Suprapubic skin (tissue), 4 donors: Measurements from ENCODE around the gene THRB. TPM values are rescaled to one million over a fixed set of nuclear protein-coding genes. Genes with fewer than 3 reads are reported as not detected.

Source experiments
- DNase-seq, 2 donors: peaks; one replicate each; pipeline ENCODE4 v3.0.0-alpha.2; 2019; ENCODE audit warnings: low spot score in 2 of 2
- H3K27ac ChIP-seq: fragments of 200-600 bp; sonication (generic); one replicate; pipeline ENCODE4 v1.5.1; 2019
- H3K27me3 ChIP-seq: fragments of 200-600 bp; sonication (generic); one replicate; pipeline ENCODE4 v1.5.1; 2019
- H3K36me3 ChIP-seq: fragments of 200-600 bp; sonication (generic); one replicate; pipeline ENCODE4 v1.5.1; 2019
- H3K4me1 ChIP-seq: fragments of 200-600 bp; sonication (generic); one replicate; pipeline ENCODE4 v1.5.1; 2019
- H3K4me3 ChIP-seq: fragments of 200-600 bp; sonication (generic); one replicate; pipeline ENCODE4 v1.5.1; 2019; ENCODE audit warnings: mild to moderate bottlenecking
- H3K9me3 ChIP-seq: fragments of 200-600 bp; sonication (generic); one replicate; pipeline ENCODE4 v1.5.1; 2019
- EP300 ChIP-seq: sonication (generic); formaldehyde crosslinking; IDR thresholded peaks from one replicate; pipeline ENCODE4 v1.6.1; 2017; ENCODE audit warnings: antibody characterized with exemption
- POLR2A ChIP-seq, 2 donors: fragments of 450-650 bp; IDR thresholded peaks; one replicate each; pipeline ENCODE4 v1.6.1; 2017; ENCODE audit warnings: antibody characterized with exemption in 2 of 2, mild to moderate bottlenecking in 2 of 2, moderate library complexity in 2 of 2
- POLR2AphosphoS5 ChIP-seq, 3 donors: sonication (generic); formaldehyde crosslinking; IDR thresholded peaks; one replicate each; pipeline ENCODE4 v1.6.1; 2017; ENCODE audit warnings: antibody characterized with exemption in 3 of 3
- WGBS: methylation state at CpG from one replicate; pipeline ENCODE4 v1.1.5; 2018; 5-methylcytosine and 5-hydroxymethylcytosine counted together
- total RNA-seq, 4 donors: library from RNA; depleted of rRNA; stranded (reverse); fragments of >200 nt; gene quantifications; one replicate each; pipeline ENCODE4 v1.1.0, GENCODE V29; 2016
- TF ChIP-seq, protein P1 (sequence below), 2 donors: fragments of 200-600 bp in 1 of 2; fragments of 450-650 bp in 1 of 2; sonication (generic) in 1 of 2; IDR thresholded peaks; one replicate each; pipeline ENCODE4 v1.5.1; 2016 to 2019; ENCODE audit warnings: antibody characterized with exemption in 2 of 2, mild to moderate bottlenecking in 1 of 2, moderate library complexity in 1 of 2

Gene THRB
- total RNA-seq, 4 donors from 2014 or later: 16.6 to 32.9 (median 24.4) TPM

GRCh38 chr3:24352893-24353553 lies 141.6 kb downstream of the THRB start:
- no peaks in the 10 kb centered on the region for H3K36me3 ChIP-seq
- TF ChIP-seq, protein P1, sequence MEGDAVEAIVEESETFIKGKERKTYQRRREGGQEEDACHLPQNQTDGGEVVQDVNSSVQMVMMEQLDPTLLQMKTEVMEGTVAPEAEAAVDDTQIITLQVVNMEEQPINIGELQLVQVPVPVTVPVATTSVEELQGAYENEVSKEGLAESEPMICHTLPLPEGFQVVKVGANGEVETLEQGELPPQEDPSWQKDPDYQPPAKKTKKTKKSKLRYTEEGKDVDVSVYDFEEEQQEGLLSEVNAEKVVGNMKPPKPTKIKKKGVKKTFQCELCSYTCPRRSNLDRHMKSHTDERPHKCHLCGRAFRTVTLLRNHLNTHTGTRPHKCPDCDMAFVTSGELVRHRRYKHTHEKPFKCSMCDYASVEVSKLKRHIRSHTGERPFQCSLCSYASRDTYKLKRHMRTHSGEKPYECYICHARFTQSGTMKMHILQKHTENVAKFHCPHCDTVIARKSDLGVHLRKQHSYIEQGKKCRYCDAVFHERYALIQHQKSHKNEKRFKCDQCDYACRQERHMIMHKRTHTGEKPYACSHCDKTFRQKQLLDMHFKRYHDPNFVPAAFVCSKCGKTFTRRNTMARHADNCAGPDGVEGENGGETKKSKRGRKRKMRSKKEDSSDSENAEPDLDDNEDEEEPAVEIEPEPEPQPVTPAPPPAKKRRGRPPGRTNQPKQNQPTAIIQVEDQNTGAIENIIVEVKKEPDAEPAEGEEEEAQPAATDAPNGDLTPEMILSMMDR (IDR thresholded peaks at IDR 0.05): no peak
- TF ChIP-seq POLR2AphosphoS5 (IDR thresholded peaks at IDR 0.05) (no peak), POLR2A (IDR thresholded peaks at IDR 0.05) (no peak), EP300 (no peak)
- no peak overlapping the region for H3K27ac ChIP-seq
- H3K27me3 ChIP-seq: no peaks in the 10 kb centered on the region
- H3K9me3 ChIP-seq: no peaks in the 10 kb centered on the region
- WGBS: 81% methylated on average over 3 of the region's 3 CpGs
- peaks cover 13% of the 10 kb centered on the region for H3K4me1 ChIP-seq
- DNase-seq: no peak
- H3K4me3 ChIP-seq: no peak overlapping the region

DNA sequence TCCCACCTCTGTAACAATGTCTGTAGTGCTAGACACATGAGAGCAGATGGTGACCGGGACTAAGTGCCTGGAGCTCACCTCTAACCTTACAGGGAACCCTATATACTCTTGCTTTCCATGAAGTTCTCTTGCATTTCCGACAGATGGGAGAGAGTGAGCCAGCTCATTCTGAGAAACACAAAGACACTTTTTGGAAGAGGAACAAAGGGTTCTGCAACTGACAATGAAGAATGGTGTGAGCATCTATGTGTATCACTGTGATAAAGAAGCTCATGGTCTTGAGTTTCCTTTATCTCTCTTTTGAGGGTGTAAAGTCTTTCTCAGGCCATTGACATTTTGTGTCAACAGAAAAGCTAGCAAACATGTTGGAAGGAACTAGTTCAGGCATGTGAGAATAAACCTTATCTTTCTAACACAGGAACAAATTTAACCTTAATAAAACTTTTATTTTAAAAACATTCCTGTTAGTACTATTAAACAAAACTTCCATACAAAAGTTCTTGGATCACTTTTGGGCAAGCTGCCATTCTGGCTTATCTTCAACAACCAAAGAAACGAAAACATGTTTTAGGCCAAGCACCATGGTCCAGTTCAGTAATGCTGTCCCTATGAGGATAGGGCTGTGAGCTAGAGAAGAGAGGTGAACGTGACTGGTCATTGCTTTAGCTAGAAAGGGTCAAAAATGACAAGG lies 142.7 kb downstream of the THRB start:
- TF ChIP-seq POLR2A (IDR thresholded peaks at IDR 0.05) (no peak), EP300 (no peak), POLR2AphosphoS5 (IDR thresholded peaks at IDR 0.05) (no peak)
- TF ChIP-seq, protein P1 (IDR thresholded peaks at IDR 0.05): no peak
- 38% methylated on average over 4 of the region's 4 CpGs for WGBS
- H3K36me3 ChIP-seq: no peaks in the 10 kb centered on the region
- DNase-seq: no peak
- no peak overlapping the region for H3K27ac ChIP-seq
- H3K9me3 ChIP-seq: no peaks in the 10 kb centered on the region
- H3K4me3 ChIP-seq: no peak overlapping the region
- no peaks in the 10 kb centered on the region for H3K27me3 ChIP-seq
- H3K4me1 ChIP-seq: peaks cover 13% of the 10 kb centered on the region

DNA sequence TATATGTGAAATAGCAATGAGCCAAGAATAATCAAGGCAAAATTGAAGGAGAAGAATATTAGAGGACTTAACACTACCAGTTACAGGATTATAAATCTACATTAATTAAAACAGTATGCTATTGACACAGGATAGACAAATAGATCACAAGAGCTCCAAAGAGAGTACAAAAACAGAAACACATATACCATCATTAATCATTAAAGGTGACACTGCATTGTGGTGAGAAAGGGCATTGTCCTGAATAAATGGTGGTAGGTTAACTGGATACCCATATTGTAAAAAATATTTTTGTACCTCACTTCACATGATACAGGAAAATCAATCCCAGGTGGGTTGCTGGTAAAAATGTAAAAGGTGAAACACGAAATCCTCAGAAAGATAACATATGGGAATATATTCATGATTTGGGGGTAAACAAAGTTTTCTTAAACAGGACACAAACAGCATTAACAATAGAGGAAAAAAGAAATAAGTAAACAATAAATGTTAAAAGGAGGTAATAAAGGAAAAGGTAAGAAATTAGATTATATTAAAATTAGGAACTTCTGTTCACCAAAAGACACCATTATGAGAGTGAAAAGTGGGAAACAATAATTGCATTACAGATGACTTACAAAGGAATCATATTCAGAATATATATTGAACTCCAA lies 145.2 kb downstream of the THRB start:
- Histone ChIP-seq H3K27ac (no peak overlapping the region), H3K36me3 (no peaks in the 10 kb centered on the region), H3K27me3 (no peaks in the 10 kb centered on the region), H3K9me3 (no peaks in the 10 kb centered on the region), H3K4me3 (no peak overlapping the region), H3K4me1 (peaks cover 21% of the 10 kb centered on the region)
- 88% methylated on average over 1 of the region's 1 CpG for WGBS
- TF ChIP-seq POLR2AphosphoS5 (IDR thresholded peaks at IDR 0.05) (no peak), POLR2A (IDR thresholded peaks at IDR 0.05) (no peak), EP300 (no peak)
- TF ChIP-seq, protein P1 (IDR thresholded peaks at IDR 0.05): no peak
- DNase-seq: no peak

DNA sequence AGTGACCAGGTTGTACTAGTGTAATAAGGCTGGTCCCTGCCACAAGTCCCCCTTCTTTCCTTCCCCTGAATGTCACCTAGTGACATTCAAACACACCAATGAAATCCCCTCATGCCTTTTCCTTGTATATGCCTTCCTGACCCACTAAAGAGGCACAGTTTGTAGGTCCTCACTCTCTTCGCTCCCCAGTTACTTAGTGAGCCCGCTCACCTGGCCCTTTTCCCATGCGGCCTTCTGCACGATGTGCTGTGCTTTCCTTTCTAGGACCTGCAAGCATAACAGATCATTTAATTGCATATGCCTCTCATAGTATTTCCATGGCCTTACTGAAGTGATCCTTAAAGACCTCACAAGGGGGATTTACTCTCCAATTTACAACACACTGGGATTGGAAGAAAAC lies 146.3 kb downstream of the THRB start:
- no peak for TF ChIP-seq EP300
- no peak for TF ChIP-seq POLR2A (IDR thresholded peaks at IDR 0.05)
- TF ChIP-seq POLR2AphosphoS5 (IDR thresholded peaks at IDR 0.05): no peak
- TF ChIP-seq, protein P1 (IDR thresholded peaks at IDR 0.05): no peak
- no peak for DNase-seq
- H3K9me3 ChIP-seq: no peaks in the 10 kb centered on the region
- peaks cover 21% of the 10 kb centered on the region for H3K4me1 ChIP-seq
- H3K36me3 ChIP-seq: no peaks in the 10 kb centered on the region
- H3K4me3 ChIP-seq: no peak overlapping the region
- no peak overlapping the region for H3K27ac ChIP-seq
- WGBS: 96% methylated on average over 4 of the region's 4 CpGs
- H3K27me3 ChIP-seq: no peaks in the 10 kb centered on the region

- no peaks in the 10 kb centered on the region for H3K9me3 ChIP-seq
- H3K36me3 ChIP-seq: no peaks in the 10 kb centered on the region
- no peak for DNase-seq
- TF ChIP-seq, protein P1 (IDR thresholded peaks at IDR 0.05): no peak
- TF ChIP-seq POLR2AphosphoS5 (IDR thresholded peaks at IDR 0.05) (no peak), EP300 (no peak), POLR2A (IDR thresholded peaks at IDR 0.05) (no peak)
- H3K4me3 ChIP-seq: no peak overlapping the region
- peaks cover 12% of the 10 kb centered on the region for H3K4me1 ChIP-seq
- WGBS: 56% methylated on average over 3 of the region's 3 CpGs
- H3K27me3 ChIP-seq: no peaks in the 10 kb centered on the region
- no peak overlapping the region for H3K27ac ChIP-seq
Measured at GRCh38 chr3:24344784-24345439, 149.7 kb downstream of the THRB start.
